GDM1 (cell line): ENCODE data around the gene TSPAN19.

ENCODE experiments used
- DNase-seq: peaks from one replicate; lab custom pipeline; 2025; lab: John Stamatoyannopoulos, UW

TSPAN19 gene

GRCh38 chr12:85000729-85001128 is 35.3 kb downstream of the TSPAN19 start:
- DNase-seq, result no peak

GRCh38 chr12:84998341-84998740 is 37.7 kb downstream of the TSPAN19 start:
- DNase-seq, result no peak

- no peak for DNase-seq
Observed at GRCh38 chr12:84996759-84997158, 39.3 kb downstream of the TSPAN19 start.

- DNase-seq, result no peak
Observed at GRCh38 chr12:84995641-84996040, 40.4 kb downstream of the TSPAN19 start.

GRCh38 chr12:84994426-84994825 is 41.7 kb downstream of the TSPAN19 start:
- no peak for DNase-seq

- DNase-seq, result no peak
Observed at GRCh38 chr12:84986586-84986985, 49.5 kb downstream of the TSPAN19 start.

- no peak for DNase-seq
Observed at GRCh38 chr12:84986117-84986516, 50.0 kb downstream of the TSPAN19 start.

- no peak for DNase-seq
Observed at GRCh38 chr12:84983289-84983688, 52.8 kb downstream of the TSPAN19 start.

GRCh38 chr12:84982888-84983287 is 53.2 kb downstream of the TSPAN19 start:
- no peak for DNase-seq

- DNase-seq, result no peak
Observed at GRCh38 chr12:84978921-84979320, 57.2 kb downstream of the TSPAN19 start.

GRCh38 chr12:84976133-84976532 is 59.9 kb downstream of the TSPAN19 start:
- DNase-seq, result no peak

- no peak for DNase-seq
Observed at GRCh38 chr12:84974155-84974815, 61.8 kb downstream of the TSPAN19 start.

GRCh38 chr12:84973026-84973425 is 63.1 kb downstream of the TSPAN19 start:
- DNase-seq, result no peak

- no peak for DNase-seq
Observed at GRCh38 chr12:84969226-84969625, 66.9 kb downstream of the TSPAN19 start.
